ENCODE data around the gene LAMC3. TPM values are rescaled to one million over a fixed set of nuclear protein-coding genes. Genes with fewer than 3 reads are reported as not detected.

The LAMC3 gene
- total RNA-seq, 1 donor from 2014 or later = not detected

DNA sequence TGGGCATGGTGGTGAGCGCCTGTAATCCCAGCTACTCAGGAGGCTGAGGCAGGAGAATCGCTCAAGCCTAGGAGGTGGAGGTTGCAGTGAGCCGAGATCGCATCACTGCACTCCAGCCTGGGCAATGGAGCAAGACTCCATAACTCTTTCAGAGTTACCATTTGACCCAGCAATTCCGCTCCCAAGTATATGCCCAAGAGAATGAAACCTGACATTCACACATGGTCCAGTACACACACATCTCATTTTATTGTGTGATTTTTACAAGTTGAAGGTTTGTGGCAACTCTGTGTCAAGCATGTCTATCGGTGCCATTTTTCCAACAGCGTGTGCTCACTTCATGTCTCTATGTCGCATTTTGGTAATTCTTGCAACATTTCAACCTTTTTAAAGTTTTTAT lies 45.1 kb upstream of the LAMC3 start:
- TF ChIP-seq, protein P1, sequence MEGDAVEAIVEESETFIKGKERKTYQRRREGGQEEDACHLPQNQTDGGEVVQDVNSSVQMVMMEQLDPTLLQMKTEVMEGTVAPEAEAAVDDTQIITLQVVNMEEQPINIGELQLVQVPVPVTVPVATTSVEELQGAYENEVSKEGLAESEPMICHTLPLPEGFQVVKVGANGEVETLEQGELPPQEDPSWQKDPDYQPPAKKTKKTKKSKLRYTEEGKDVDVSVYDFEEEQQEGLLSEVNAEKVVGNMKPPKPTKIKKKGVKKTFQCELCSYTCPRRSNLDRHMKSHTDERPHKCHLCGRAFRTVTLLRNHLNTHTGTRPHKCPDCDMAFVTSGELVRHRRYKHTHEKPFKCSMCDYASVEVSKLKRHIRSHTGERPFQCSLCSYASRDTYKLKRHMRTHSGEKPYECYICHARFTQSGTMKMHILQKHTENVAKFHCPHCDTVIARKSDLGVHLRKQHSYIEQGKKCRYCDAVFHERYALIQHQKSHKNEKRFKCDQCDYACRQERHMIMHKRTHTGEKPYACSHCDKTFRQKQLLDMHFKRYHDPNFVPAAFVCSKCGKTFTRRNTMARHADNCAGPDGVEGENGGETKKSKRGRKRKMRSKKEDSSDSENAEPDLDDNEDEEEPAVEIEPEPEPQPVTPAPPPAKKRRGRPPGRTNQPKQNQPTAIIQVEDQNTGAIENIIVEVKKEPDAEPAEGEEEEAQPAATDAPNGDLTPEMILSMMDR (IDR thresholded peaks at IDR 0.05) = no peak
- TF ChIP-seq EZH2 (IDR thresholded peaks at IDR 0.05) = no peak
- no peak for TF ChIP-seq EZH2phosphoT487 (IDR thresholded peaks at IDR 0.05)
- H3K27ac Mint-ChIP-seq = no peak overlapping the region
- no peak overlapping the region for H3K27ac ChIP-seq

GRCh38 chr9:130965680-130966079 lies 43.3 kb upstream of the LAMC3 start:
- H4K20me1 ChIP-seq (ENCODE audit: low read depth) = no peaks in the 10 kb centered on the region
- H3K27me3 ChIP-seq = no peaks in the 10 kb centered on the region
- Mint-ChIP-seq H3K4me3 (no peak overlapping the region), H3K9me3 (no peaks in the 10 kb centered on the region), H3K27ac (no peak overlapping the region), H3K36me3 (no peaks in the 10 kb centered on the region), H3K4me1 (peaks cover 1% of the 10 kb centered on the region), H3K27me3 (ENCODE audit: insufficient read depth, low read depth) (peaks cover 6% of the 10 kb centered on the region)
- TF ChIP-seq, protein P1 (IDR thresholded peaks at IDR 0.05) = no peak
- TF ChIP-seq EZH2phosphoT487 (IDR thresholded peaks at IDR 0.05) (no peak), EZH2 (IDR thresholded peaks at IDR 0.05) (no peak)
- no peak overlapping the region for H3K27ac ChIP-seq
- H2AFZ ChIP-seq (replicated peaks) = no peak overlapping the region
- no peaks in the 10 kb centered on the region for H3K36me3 ChIP-seq
- H3K4me3 ChIP-seq = no peak overlapping the region
- H3F3A ChIP-seq (ENCODE audit: low read depth) = no peaks in the 10 kb centered on the region
- H3K4me1 ChIP-seq = no peaks in the 10 kb centered on the region
- no peak overlapping the region for H3K4me2 ChIP-seq
- H3K9me3 ChIP-seq (ENCODE audit: low read depth) = no peaks in the 10 kb centered on the region
- no peak overlapping the region for H3K9ac ChIP-seq
- DNase-seq (ENCODE audit: low spot score) = no peak
- H3K79me2 ChIP-seq (ENCODE audit: low read depth) = no peaks in the 10 kb centered on the region

More for the DNA sequence above, 45.1 kb upstream of the LAMC3 start:
- Histone ChIP-seq H4K20me1 (ENCODE audit: low read depth) (no peaks in the 10 kb centered on the region), H2AFZ (replicated peaks) (no peak overlapping the region), H3K9me3 (ENCODE audit: low read depth) (no peaks in the 10 kb centered on the region), H3K4me1 (no peaks in the 10 kb centered on the region), H3F3A (ENCODE audit: low read depth) (no peaks in the 10 kb centered on the region), H3K79me2 (ENCODE audit: low read depth) (no peaks in the 10 kb centered on the region), H3K4me2 (no peak overlapping the region), H3K27me3 (no peaks in the 10 kb centered on the region), H3K4me3 (no peak overlapping the region), H3K36me3 (no peaks in the 10 kb centered on the region), H3K9ac (no peak overlapping the region)
- peaks cover under 1% of the 10 kb centered on the region for H3K36me3 Mint-ChIP-seq
- H3K4me1 Mint-ChIP-seq = no peaks in the 10 kb centered on the region
- no peak for DNase-seq (ENCODE audit: low spot score)
- H3K4me3 Mint-ChIP-seq = no peak overlapping the region
- peaks cover 5% of the 10 kb centered on the region for H3K9me3 Mint-ChIP-seq
- H3K27me3 Mint-ChIP-seq (ENCODE audit: insufficient read depth, low read depth) = peaks cover 9% of the 10 kb centered on the region

DNA sequence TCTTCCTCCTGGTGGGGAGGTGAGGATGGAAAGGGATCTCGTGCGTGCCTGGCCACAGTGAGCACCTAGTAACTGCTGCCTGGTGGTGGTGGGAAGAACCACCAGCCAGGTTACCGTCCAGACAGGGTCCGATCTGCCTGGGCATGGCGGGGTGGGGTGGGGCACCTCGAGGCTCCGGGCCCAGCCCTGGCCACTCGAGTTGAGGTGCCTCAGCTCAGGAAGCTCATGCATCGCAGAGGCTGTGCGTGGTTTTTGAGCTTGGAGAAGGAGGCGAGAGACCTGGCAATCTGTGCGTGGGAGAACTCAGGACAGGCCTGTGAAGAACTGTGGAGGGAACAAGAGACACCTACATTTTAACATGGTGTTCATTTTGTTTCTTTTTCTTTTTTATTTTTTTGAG lies 38.9 kb upstream of the LAMC3 start:
- H3F3A ChIP-seq (ENCODE audit: low read depth) = peaks cover 17% of the 10 kb centered on the region
- H3K4me3 ChIP-seq = no peak overlapping the region
- TF ChIP-seq EZH2phosphoT487 (IDR thresholded peaks at IDR 0.05) (no peak), EZH2 (IDR thresholded peaks at IDR 0.05) (no peak)
- TF ChIP-seq, protein P1 (IDR thresholded peaks at IDR 0.05) = no peak
- no peak for DNase-seq (ENCODE audit: low spot score)
- H3K27me3 ChIP-seq = no peaks in the 10 kb centered on the region
- no peak overlapping the region for H3K27ac ChIP-seq
- peaks cover 25% of the 10 kb centered on the region for H3K4me1 Mint-ChIP-seq
- no peaks in the 10 kb centered on the region for H3K36me3 Mint-ChIP-seq
- no peaks in the 10 kb centered on the region for H3K79me2 ChIP-seq (ENCODE audit: low read depth)
- peaks cover 14% of the 10 kb centered on the region for H3K27me3 Mint-ChIP-seq (ENCODE audit: insufficient read depth, low read depth)
- H3K4me3 Mint-ChIP-seq = no peak overlapping the region
- no peak overlapping the region for H2AFZ ChIP-seq (replicated peaks)
- H3K27ac Mint-ChIP-seq = no peak overlapping the region
- no peak overlapping the region for H3K9ac ChIP-seq
- no peaks in the 10 kb centered on the region for H3K36me3 ChIP-seq
- H3K9me3 ChIP-seq (ENCODE audit: low read depth) = no peaks in the 10 kb centered on the region
- H4K20me1 ChIP-seq (ENCODE audit: low read depth) = no peaks in the 10 kb centered on the region
- no peak overlapping the region for H3K4me2 ChIP-seq
- H3K9me3 Mint-ChIP-seq = no peaks in the 10 kb centered on the region
- H3K4me1 ChIP-seq = peaks cover 6% of the 10 kb centered on the region

Data from neural progenitor cell (in vitro differentiated cells).